ENCODE results near the gene ZNF608.

GRCh38 chr5:124752854-124753720 is 6.6 kb upstream of the ZNF608 start:
- no peak for TF ChIP-seq CTCF (IDR thresholded peaks at IDR 0.05; ENCODE audit: extremely low read depth in 1 of 2, insufficient read depth in 1 of 2, low read depth in 1 of 2, low read length in 2 of 2)
- TF ChIP-seq POLR2A (IDR thresholded peaks at IDR 0.05; ENCODE audit: low read depth, low read length): no peak
- TF ChIP-seq POLR2AphosphoS5 (IDR thresholded peaks at IDR 0.05; ENCODE audit: insufficient read depth, low read depth, low read length): no peak
- peak; percentile 23 for TF ChIP-seq FOS (IDR thresholded peaks at IDR 0.05; ENCODE audit: borderline replicate concordance, insufficient read depth, low read length)
- TF ChIP-seq EZH2 (IDR thresholded peaks at IDR 0.05; ENCODE audit: borderline replicate concordance, low read depth, low read length, severe bottlenecking): no peak
